WTC11 (cell line): ENCODE data around the gene FZD1.

Experiments used
- CTCF ChIP-seq: fragments of 200-600 bp; IDR thresholded peaks from 2 replicates; pipeline ENCODE4 v1.8.0; 2022; ENCODE audit warnings: antibody characterized with exemption
- MLX ChIP-seq: sonication (generic); formaldehyde crosslinking; IDR thresholded peaks from 2 replicates; pipeline ENCODE4 v1.8.1; 2023; ENCODE audit warnings: mild to moderate bottlenecking, missing genetic modification reagents, moderate library complexity
- PREB ChIP-seq: sonication (generic); formaldehyde crosslinking; IDR thresholded peaks from 2 replicates; pipeline ENCODE4 v1.8.1; 2022; ENCODE audit warnings: mild to moderate bottlenecking, missing genetic modification reagents, moderate library complexity, borderline replicate concordance

DNA sequence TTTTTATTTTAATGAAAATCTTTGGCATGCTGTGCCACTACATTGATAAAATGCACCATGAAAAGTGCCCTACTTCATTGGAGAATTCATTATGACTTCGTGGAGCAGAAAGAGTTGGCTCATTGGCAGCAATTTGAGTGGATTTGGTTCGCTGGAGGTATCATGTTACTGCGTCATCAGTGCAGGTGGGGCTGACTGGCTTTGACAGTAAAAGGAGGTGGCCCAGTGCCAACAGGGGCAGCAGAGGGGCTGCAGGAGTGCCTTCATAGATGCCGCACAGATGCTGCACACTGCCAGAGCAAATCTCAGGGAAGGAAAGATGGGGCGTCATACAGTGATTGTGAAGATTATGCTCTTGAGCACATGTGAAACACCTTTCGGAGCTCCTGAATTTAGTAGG, 22.2 kb downstream of the FZD1 start:
- TF ChIP-seq MLX: no peak
- no peak for TF ChIP-seq CTCF
- TF ChIP-seq PREB (CRISPR knock-in tag): no peak
